Neural progenitor cell (in vitro differentiated cells): ENCODE measurements around the gene ZFHX3.

Experiments
- CTCF ChIP-seq: fragments of 200-600 bp; sonication (generic); IDR thresholded peaks from 2 replicates; pipeline ENCODE4 v1.5.1; 2017; ENCODE audit warnings: antibody characterized with exemption, mild to moderate bottlenecking
- EZH2 ChIP-seq: fragments of 200-600 bp; sonication (generic); IDR thresholded peaks from 2 replicates; pipeline ENCODE4 v1.6.1; 2017; ENCODE audit warnings: antibody characterized with exemption, mild to moderate bottlenecking, moderate library complexity
- EZH2phosphoT487 ChIP-seq: fragments of 200-600 bp; sonication (generic); IDR thresholded peaks from 2 replicates; pipeline ENCODE4 v1.6.1; 2017; ENCODE audit warnings: antibody characterized with exemption

GRCh38 chr16:72854267-72854959 is 193.5 kb downstream of the ZFHX3 start:
- TF ChIP-seq CTCF = no peak
- no peak for TF ChIP-seq EZH2phosphoT487
- no peak for TF ChIP-seq EZH2
